Stimulated activated memory B cell treated with anti-CD40 and anti-IgM and Interleukin-4, amounts not matched to agents 10 μg/mL and 1 μg/mL and 100 μg/mL, for 72 hours (primary cell): Measurements from ENCODE around the gene PNPLA7.
"Not testable (repeated sequence)": the region's sequence is repeated elsewhere in the genome, so short reads cannot be mapped to it uniquely, and the experiment has no call there.

Experiments
- ATAC-seq: fragments of 150-1000 bp; cut with Tn5 transposase; 2 replicates; pipeline ENCODE4 v1.10.0; 2021
- H3K27ac Mint-ChIP-seq: one replicate; pipeline ENCODE4 v1.8.0; 2022; ENCODE audit warnings: mild to moderate bottlenecking, mixed read lengths
- H3K27me3 Mint-ChIP-seq: one replicate; pipeline ENCODE4 v1.8.0; 2022; ENCODE audit warnings: mixed read lengths
- H3K36me3 Mint-ChIP-seq: one replicate; pipeline ENCODE4 v1.8.0; 2022; ENCODE audit warnings: mixed read lengths
- H3K4me1 Mint-ChIP-seq: one replicate; pipeline ENCODE4 v1.8.0; 2022; ENCODE audit warnings: mixed read lengths
- H3K4me3 Mint-ChIP-seq: one replicate; pipeline ENCODE4 v1.8.0; 2022; ENCODE audit warnings: mild to moderate bottlenecking, moderate library complexity, mixed read lengths
- H3K9me3 Mint-ChIP-seq: one replicate; pipeline ENCODE4 v1.8.0; 2022; ENCODE audit warnings: mixed read lengths

The PNPLA7 gene

GRCh38 chr9:137550231-137550621, at the start of gene PNPLA7:
TSS of gene PNPLA7 (minus strand) at chr9:137550402. CDS start at chr9:137550197, 205 bp downstream.
- Mint-ChIP-seq H3K27me3 (no peaks in the 10 kb centered on the region), H3K9me3 (peaks cover 4% of the 10 kb centered on the region), H3K4me3 (peak within 1 kb of the TSS; percentile 88), H3K27ac (peak within 1 kb of the TSS; percentile 84), H3K36me3 (peaks cover 3% of the 10 kb centered on the region), H3K4me1 (peaks cover 38% of the 10 kb centered on the region)
- ATAC-seq, result peak; percentile 55

GRCh38 chr9:137598943-137599342, 48.7 kb upstream of the PNPLA7 start:
- no peaks in the 10 kb centered on the region for H3K27me3 Mint-ChIP-seq
- no peaks in the 10 kb centered on the region for H3K9me3 Mint-ChIP-seq
- no peaks in the 10 kb centered on the region for H3K36me3 Mint-ChIP-seq
- peaks cover 19% of the 10 kb centered on the region for H3K4me1 Mint-ChIP-seq
- no peak for ATAC-seq
- H3K4me3 Mint-ChIP-seq, result no peak overlapping the region
- H3K27ac Mint-ChIP-seq, result no peak overlapping the region

GRCh38 chr9:137596577-137596976, 46.4 kb upstream of the PNPLA7 start:
- H3K4me3 Mint-ChIP-seq, H3K9me3 Mint-ChIP-seq, H3K4me1 Mint-ChIP-seq, ATAC-seq, H3K27me3 Mint-ChIP-seq, H3K27ac Mint-ChIP-seq, H3K36me3 Mint-ChIP-seq: not testable (repeated sequence)

- no peak overlapping the region for H3K4me3 Mint-ChIP-seq
- no peak overlapping the region for H3K27ac Mint-ChIP-seq
- no peaks in the 10 kb centered on the region for H3K27me3 Mint-ChIP-seq
- H3K36me3 Mint-ChIP-seq, result peaks cover under 1% of the 10 kb centered on the region
- no peaks in the 10 kb centered on the region for H3K9me3 Mint-ChIP-seq
- peaks cover 20% of the 10 kb centered on the region for H3K4me1 Mint-ChIP-seq
- no peak for ATAC-seq
Measured at GRCh38 chr9:137593176-137593575, 43.0 kb upstream of the PNPLA7 start.

- peaks cover 23% of the 10 kb centered on the region for H3K4me1 Mint-ChIP-seq
- H3K4me3 Mint-ChIP-seq, result no peak overlapping the region
- H3K9me3 Mint-ChIP-seq, result no peaks in the 10 kb centered on the region
- peaks cover 5% of the 10 kb centered on the region for H3K36me3 Mint-ChIP-seq
- ATAC-seq, result no peak
- H3K27me3 Mint-ChIP-seq, result no peaks in the 10 kb centered on the region
- no peak overlapping the region for H3K27ac Mint-ChIP-seq
Measured at GRCh38 chr9:137592767-137593166, 42.6 kb upstream of the PNPLA7 start.

- Mint-ChIP-seq H3K27me3 (no peaks in the 10 kb centered on the region), H3K27ac (peak within 1 kb of the TSS; percentile 83), H3K36me3 (peaks cover 18% of the 10 kb centered on the region), H3K4me3 (peak within 1 kb of the TSS; percentile 99), H3K9me3 (no peaks in the 10 kb centered on the region), H3K4me1 (peaks cover 25% of the 10 kb centered on the region)
- ATAC-seq, result peak; percentile 98
Measured at GRCh38 chr9:137590469-137591383, 40.5 kb upstream of the PNPLA7 start, which contains the start of gene ZMYND19. TSS of gene ZMYND19 (minus strand) at chr9:137590512. CDS start at chr9:137590263, 249 bp downstream.

GRCh38 chr9:137590123-137590468, 39.9 kb upstream of the PNPLA7 start:
- Mint-ChIP-seq H3K4me3 (no peak overlapping the region), H3K36me3 (peaks cover 18% of the 10 kb centered on the region), H3K9me3 (no peaks in the 10 kb centered on the region), H3K27ac (peak overlapping the region; percentile 83), H3K4me1 (peaks cover 25% of the 10 kb centered on the region), H3K27me3 (no peaks in the 10 kb centered on the region)
- ATAC-seq, result no peak

GRCh38 chr9:137589441-137590122, 39.4 kb upstream of the PNPLA7 start:
- H3K27me3 Mint-ChIP-seq, result no peaks in the 10 kb centered on the region
- peaks cover 25% of the 10 kb centered on the region for H3K4me1 Mint-ChIP-seq
- H3K27ac Mint-ChIP-seq, result peak overlapping the region; percentile 69
- peak; percentile 31 for ATAC-seq
- no peaks in the 10 kb centered on the region for H3K9me3 Mint-ChIP-seq
- peaks cover 18% of the 10 kb centered on the region for H3K36me3 Mint-ChIP-seq
- peak overlapping the region; percentile 82 for H3K4me3 Mint-ChIP-seq

GRCh38 chr9:137588891-137589290, 38.7 kb upstream of the PNPLA7 start:
- H3K9me3 Mint-ChIP-seq, result no peaks in the 10 kb centered on the region
- H3K4me1 Mint-ChIP-seq, result peaks cover 25% of the 10 kb centered on the region
- no peak overlapping the region for H3K27ac Mint-ChIP-seq
- ATAC-seq, result no peak
- H3K36me3 Mint-ChIP-seq, result peaks cover 18% of the 10 kb centered on the region
- no peaks in the 10 kb centered on the region for H3K27me3 Mint-ChIP-seq
- peak overlapping the region; percentile 31 for H3K4me3 Mint-ChIP-seq

- ATAC-seq, result no peak
- Mint-ChIP-seq H3K4me1 (peaks cover 25% of the 10 kb centered on the region), H3K27me3 (no peaks in the 10 kb centered on the region), H3K36me3 (peaks cover 22% of the 10 kb centered on the region), H3K9me3 (no peaks in the 10 kb centered on the region), H3K4me3 (peak overlapping the region; percentile 62), H3K27ac (no peak overlapping the region)
Measured at GRCh38 chr9:137588311-137588710, 38.1 kb upstream of the PNPLA7 start.

GRCh38 chr9:137586854-137587253, 36.7 kb upstream of the PNPLA7 start:
- Mint-ChIP-seq H3K4me1 (peaks cover 25% of the 10 kb centered on the region), H3K27ac (no peak overlapping the region), H3K36me3 (peaks cover 37% of the 10 kb centered on the region), H3K9me3 (no peaks in the 10 kb centered on the region), H3K27me3 (no peaks in the 10 kb centered on the region), H3K4me3 (no peak overlapping the region)
- no peak for ATAC-seq

GRCh38 chr9:137583957-137584356, 33.8 kb upstream of the PNPLA7 start:
- Mint-ChIP-seq H3K27me3 (no peaks in the 10 kb centered on the region), H3K4me3 (no peak overlapping the region), H3K4me1 (peaks cover 12% of the 10 kb centered on the region), H3K27ac (no peak overlapping the region), H3K9me3 (no peaks in the 10 kb centered on the region), H3K36me3 (peaks cover 44% of the 10 kb centered on the region)
- ATAC-seq, result no peak

GRCh38 chr9:137583347-137583746, 33.1 kb upstream of the PNPLA7 start:
- peaks cover 44% of the 10 kb centered on the region for H3K36me3 Mint-ChIP-seq
- H3K4me3 Mint-ChIP-seq, result no peak overlapping the region
- H3K27ac Mint-ChIP-seq, result no peak overlapping the region
- ATAC-seq, result no peak
- peaks cover 13% of the 10 kb centered on the region for H3K4me1 Mint-ChIP-seq
- H3K9me3 Mint-ChIP-seq, result no peaks in the 10 kb centered on the region
- H3K27me3 Mint-ChIP-seq, result no peaks in the 10 kb centered on the region

GRCh38 chr9:137582286-137582860, 32.2 kb upstream of the PNPLA7 start:
- H3K27ac Mint-ChIP-seq, result no peak overlapping the region
- H3K4me1 Mint-ChIP-seq, result peaks cover 14% of the 10 kb centered on the region
- peaks cover 37% of the 10 kb centered on the region for H3K36me3 Mint-ChIP-seq
- no peak for ATAC-seq
- H3K27me3 Mint-ChIP-seq, result no peaks in the 10 kb centered on the region
- H3K9me3 Mint-ChIP-seq, result no peaks in the 10 kb centered on the region
- H3K4me3 Mint-ChIP-seq, result no peak overlapping the region
